Testis (tissue), 2 donors: Measurements from ENCODE around the gene CCDC150.

Experiments used
- CTCF ChIP-seq, 3 experiments: fragments of 450-650 bp in 2 of 3; fragments of 200-600 bp in 1 of 3; sonication (generic) in 1 of 3; IDR thresholded peaks; one replicate each; pipeline ENCODE4 v1.5.1; 2016 to 2019; ENCODE audit warnings: antibody characterized with exemption in 3 of 3, mild to moderate bottlenecking in 2 of 3, moderate library complexity in 1 of 3
- POLR2A ChIP-seq: fragments of 450-650 bp; IDR thresholded peaks from one replicate; pipeline ENCODE4 v1.6.1; 2017; ENCODE audit warnings: antibody characterized with exemption, mild to moderate bottlenecking, moderate library complexity

GRCh38 chr2:196712867-196713266, 73.4 kb downstream of the CCDC150 start:
- TF ChIP-seq POLR2A = no peak
- TF ChIP-seq CTCF (IDR thresholded peaks at IDR 0.05) = no peak
